Measurements from ENCODE around the gene LANCL3.

Gene LANCL3

GRCh38 chrX:37714479-37714878 is 143.0 kb downstream of the LANCL3 start:
- no peak for TF ChIP-seq CTCF (IDR thresholded peaks at IDR 0.05; ENCODE audit: poor library complexity, severe bottlenecking)
- no peak overlapping the region for H3K27ac ChIP-seq (ENCODE audit: poor library complexity, severe bottlenecking)
- H3K4me3 ChIP-seq (ENCODE audit: severe bottlenecking): no peak overlapping the region
- ATAC-seq (ENCODE audit: low read depth) (no peak), DNase-seq (ENCODE audit: low spot score) (no peak)
- no peaks in the 10 kb centered on the region for H3K9me3 ChIP-seq (ENCODE audit: severe bottlenecking)
- no peaks in the 10 kb centered on the region for H3K36me3 ChIP-seq (ENCODE audit: low read depth)
- H3K27me3 ChIP-seq (ENCODE audit: insufficient read depth, poor library complexity, severe bottlenecking): no peaks in the 10 kb centered on the region
- H3K4me1 ChIP-seq (ENCODE audit: insufficient read depth, poor library complexity, severe bottlenecking): no peaks in the 10 kb centered on the region

- H3K27me3 ChIP-seq (ENCODE audit: insufficient read depth, poor library complexity, severe bottlenecking): no peaks in the 10 kb centered on the region
- no peak for ATAC-seq (ENCODE audit: low read depth)
- H3K27ac ChIP-seq (ENCODE audit: poor library complexity, severe bottlenecking): no peak overlapping the region
- no peak for TF ChIP-seq CTCF (IDR thresholded peaks at IDR 0.05; ENCODE audit: poor library complexity, severe bottlenecking)
- no peak for DNase-seq (ENCODE audit: low spot score)
- H3K36me3 ChIP-seq (ENCODE audit: low read depth): no peaks in the 10 kb centered on the region
- H3K9me3 ChIP-seq (ENCODE audit: severe bottlenecking): no peaks in the 10 kb centered on the region
- no peaks in the 10 kb centered on the region for H3K4me1 ChIP-seq (ENCODE audit: insufficient read depth, poor library complexity, severe bottlenecking)
- H3K4me3 ChIP-seq (ENCODE audit: severe bottlenecking): no peak overlapping the region
Observed at GRCh38 chrX:37716602-37717001, 145.1 kb downstream of the LANCL3 start.

- TF ChIP-seq CTCF (IDR thresholded peaks at IDR 0.05; ENCODE audit: poor library complexity, severe bottlenecking): no peak
- H3K9me3 ChIP-seq (ENCODE audit: severe bottlenecking): no peaks in the 10 kb centered on the region
- H3K4me1 ChIP-seq (ENCODE audit: insufficient read depth, poor library complexity, severe bottlenecking): no peaks in the 10 kb centered on the region
- ATAC-seq (ENCODE audit: low read depth) (no peak), DNase-seq (ENCODE audit: low spot score) (no peak)
- no peak overlapping the region for H3K27ac ChIP-seq (ENCODE audit: poor library complexity, severe bottlenecking)
- H3K36me3 ChIP-seq (ENCODE audit: low read depth): no peaks in the 10 kb centered on the region
- H3K27me3 ChIP-seq (ENCODE audit: insufficient read depth, poor library complexity, severe bottlenecking): no peaks in the 10 kb centered on the region
- no peak overlapping the region for H3K4me3 ChIP-seq (ENCODE audit: severe bottlenecking)
Observed at GRCh38 chrX:37717708-37718107, 146.2 kb downstream of the LANCL3 start.

- no peak for TF ChIP-seq CTCF (IDR thresholded peaks at IDR 0.05; ENCODE audit: poor library complexity, severe bottlenecking)
- Histone ChIP-seq H3K27me3 (ENCODE audit: insufficient read depth, poor library complexity, severe bottlenecking) (no peaks in the 10 kb centered on the region), H3K4me1 (ENCODE audit: insufficient read depth, poor library complexity, severe bottlenecking) (no peaks in the 10 kb centered on the region), H3K36me3 (ENCODE audit: low read depth) (no peaks in the 10 kb centered on the region), H3K9me3 (ENCODE audit: severe bottlenecking) (no peaks in the 10 kb centered on the region), H3K27ac (ENCODE audit: poor library complexity, severe bottlenecking) (no peak overlapping the region), H3K4me3 (ENCODE audit: severe bottlenecking) (no peak overlapping the region)
- DNase-seq (ENCODE audit: low spot score) (no peak), ATAC-seq (ENCODE audit: low read depth) (no peak)
Observed at GRCh38 chrX:37722595-37722994, 151.1 kb downstream of the LANCL3 start.

GRCh38 chrX:37726346-37726745 is 154.9 kb downstream of the LANCL3 start:
- no peak for TF ChIP-seq CTCF (IDR thresholded peaks at IDR 0.05; ENCODE audit: poor library complexity, severe bottlenecking)
- no peak for ATAC-seq (ENCODE audit: low read depth)
- Histone ChIP-seq H3K9me3 (ENCODE audit: severe bottlenecking) (no peaks in the 10 kb centered on the region), H3K4me3 (ENCODE audit: severe bottlenecking) (no peak overlapping the region), H3K27ac (ENCODE audit: poor library complexity, severe bottlenecking) (no peak overlapping the region), H3K36me3 (ENCODE audit: low read depth) (no peaks in the 10 kb centered on the region), H3K27me3 (ENCODE audit: insufficient read depth, poor library complexity, severe bottlenecking) (no peaks in the 10 kb centered on the region), H3K4me1 (ENCODE audit: insufficient read depth, poor library complexity, severe bottlenecking) (no peaks in the 10 kb centered on the region)
- DNase-seq (ENCODE audit: low spot score): no peak
